Endothelial cell of umbilical vein (primary cell): ENCODE results near the gene SMURF2. TPM values are rescaled to one million over a fixed set of nuclear protein-coding genes. Genes with fewer than 3 reads are reported as not detected.

Source experiments
- BruUV-seq: library from RNA; stranded (reverse); fragments of 400-500 nt; replicated peaks from 2 replicates; lab custom pipeline; 2021; lab: Mats Ljungman, UMichigan
- CTCF ChIA-PET: fragments of 300-600, 350-600 bp; sonication (Branson Sonifier 250); formaldehyde crosslinking; loops from one replicate; lab custom pipeline; 2021; ENCODE audit warnings: antibody characterized with exemption, inconsistent platforms; lab: Charles Lee
- POLR2A ChIA-PET: fragments of 300-600, 350-600 bp; sonication (Branson Sonifier 250); formaldehyde crosslinking; loops from one replicate; lab custom pipeline; 2021; ENCODE audit warnings: antibody characterized with exemption, inconsistent platforms; lab: Charles Lee
- DNase-seq: peaks from one replicate; pipeline ENCODE4 v3.0.0-alpha.2; 2011; ENCODE audit warnings: low read depth, low spot score
- FAIRE-seq: peaks from 2 replicates; lab custom pipeline; 2011; peaks lifted over from hg19 to GRCh38; lab: Jason Lieb, UNC
- H2AFZ ChIP-seq: 2 replicates; pipeline ENCODE4 v1.6.0; 2012; ENCODE audit warnings: low read depth, low read length, control low read depth, inconsistent platforms
- H3K27ac ChIP-seq: 2 replicates; pipeline ENCODE4 v1.5.1; 2011; ENCODE audit warnings: low read depth, mild to moderate bottlenecking, control low read depth, low read length, moderate library complexity; ENCODE audit not compliant: insufficient read depth
- H3K27me3 ChIP-seq, 2 experiments: 2 replicates each; pipeline versions ENCODE4 v1.6.0 to v1.6.1; 2011; ENCODE audit warnings: low read length in 2 of 2, mixed read lengths in 1 of 2; ENCODE audit not compliant: control insufficient read depth in 2 of 2, insufficient read depth in 2 of 2
- H3K36me3 ChIP-seq, 2 experiments: 2 replicates in 1 of 2; 3 replicates in 1 of 2; pipeline ENCODE4 v1.5.1; 2011; ENCODE audit warnings: low read length in 2 of 2, mild to moderate bottlenecking in 1 of 2, moderate library complexity in 1 of 2; ENCODE audit not compliant: control insufficient read depth in 2 of 2, insufficient read depth in 2 of 2; ENCODE audit errors: extremely low read depth in 1 of 2
- H3K4me1 ChIP-seq: 3 replicates; pipeline ENCODE4 v1.5.1; 2011; ENCODE audit warnings: mild to moderate bottlenecking, low read length; ENCODE audit not compliant: control insufficient read depth, insufficient read depth; ENCODE audit errors: extremely low read depth
- H3K4me2 ChIP-seq: 2 replicates; pipeline ENCODE4 v1.6.1; 2011; ENCODE audit warnings: low read length, control low read depth, mixed read lengths; ENCODE audit not compliant: insufficient read depth
- H3K4me3 ChIP-seq, 3 experiments: fragments of 200-600 bp in 1 of 3; sonication (generic), shearing (Covaris generic) in 1 of 3; replicated peaks in 1 of 3; 2 replicates each; pipeline ENCODE4 v1.5.1; 2011 to 2016; ENCODE audit warnings: control low read depth in 3 of 3, low read length in 3 of 3, mild to moderate bottlenecking in 2 of 3, inconsistent platforms in 1 of 3, low read depth in 1 of 3, moderate library complexity in 1 of 3; ENCODE audit not compliant: insufficient read depth in 1 of 3
- H3K79me2 ChIP-seq: 2 replicates; pipeline ENCODE4 v1.6.0; 2012; ENCODE audit warnings: low read length, inconsistent platforms; ENCODE audit not compliant: control insufficient read depth, insufficient read depth
- H3K9ac ChIP-seq: replicated peaks from 2 replicates; pipeline ENCODE3; 2011; ENCODE audit warnings: low read length, control low read depth; ENCODE audit not compliant: insufficient read depth; ENCODE audit errors: extremely low read depth
- H3K9me1 ChIP-seq: replicated peaks from 3 replicates; pipeline ENCODE4 v1.6.0; 2011; ENCODE audit warnings: mild to moderate bottlenecking, low read length; ENCODE audit not compliant: control insufficient read depth, insufficient read depth; ENCODE audit errors: extremely low read depth
- H3K9me3 ChIP-seq: replicated peaks from 2 replicates; pipeline ENCODE4 v1.5.1; 2012; ENCODE audit warnings: low read length, inconsistent platforms; ENCODE audit not compliant: control insufficient read depth, insufficient read depth
- H4K20me1 ChIP-seq: replicated peaks from 2 replicates; pipeline ENCODE3; 2011; ENCODE audit warnings: mild to moderate bottlenecking, low read length; ENCODE audit not compliant: control insufficient read depth, insufficient read depth; ENCODE audit errors: extremely low read depth
- EZH2 ChIP-seq: IDR thresholded peaks from 2 replicates; pipeline ENCODE4 v1.6.1; 2012; ENCODE audit warnings: borderline replicate concordance, low read depth, mild to moderate bottlenecking, moderate library complexity, low read length, inconsistent platforms; ENCODE audit not compliant: severe bottlenecking
- FOS ChIP-seq: IDR thresholded peaks from 2 replicates; pipeline ENCODE4 v1.6.1; 2011; ENCODE audit warnings: mild to moderate bottlenecking, low read length, moderate library complexity, borderline replicate concordance; ENCODE audit not compliant: insufficient read depth
- GATA2 ChIP-seq: IDR thresholded peaks from 2 replicates; pipeline ENCODE4 v1.7.0; 2011; ENCODE audit warnings: low read depth, mild to moderate bottlenecking, moderate library complexity, mixed read lengths, low read length; ENCODE audit not compliant: insufficient read length, insufficient read depth
- JUN ChIP-seq: IDR thresholded peaks from 2 replicates; pipeline ENCODE4 v1.6.1; 2011; ENCODE audit warnings: borderline replicate concordance, low read depth; ENCODE audit not compliant: insufficient read length, insufficient read depth
- MYC ChIP-seq: IDR thresholded peaks from one replicate; pipeline ENCODE4 v1.6.1; 2011; ENCODE audit warnings: mild to moderate bottlenecking, low read depth, low read length
- POLR2A ChIP-seq: IDR thresholded peaks from 2 replicates; pipeline ENCODE4 v1.6.1; 2012; ENCODE audit warnings: low read depth, mild to moderate bottlenecking, control low read depth, low read length
- POLR2AphosphoS5 ChIP-seq: IDR thresholded peaks from 2 replicates; pipeline ENCODE4 v1.6.1; 2012; ENCODE audit warnings: low read depth, mild to moderate bottlenecking, control low read depth, low read length, moderate library complexity; ENCODE audit not compliant: insufficient read depth
- dilution Hi-C: fragments of 300-500 bp; cut with MboI; formaldehyde crosslinking; loops from one replicate; pipeline ENCODE4 v1.15.0; 2019; ENCODE audit warnings: low sequenced_read_pairs; ENCODE audit not compliant: extremely low pct_ligation_motif_present
- intact Hi-C: fragments of 100-400 bp; cut with micrococcal nuclease; formaldehyde crosslinking; loops from one replicate; pipeline ENCODE4 v1.10.0; 2022
- polyA plus RNA-seq, 4 experiments: library from polyadenylated mRNA; depleted of rRNA in 3 of 4; stranded (reverse) in 3 of 4; unstranded in 1 of 4; fragments of >200 nt; gene quantifications; 2 replicates each; pipeline versions ENCODE4 v1.2.1 to v1.2.3, GENCODE V29; 2011 to 2012; ENCODE audit warnings: missing spikeins in 1 of 4
- total RNA-seq: library from RNA; stranded (reverse); gene quantifications from 2 replicates; pipeline ENCODE4 v1.2.3, GENCODE V29; 2021
- TF ChIP-seq, protein P1 (sequence below): IDR thresholded peaks from 2 replicates; pipeline ENCODE4 v1.6.1; 2011; ENCODE audit not compliant: insufficient read depth, insufficient read length
- TF ChIP-seq, protein P2 (sequence below), 2 donors: IDR thresholded peaks; 1 replicate in 1 of 2; 2 replicates in 1 of 2; pipeline ENCODE4 v1.5.1; 2011; ENCODE audit warnings: low read length in 2 of 2, mild to moderate bottlenecking in 2 of 2, moderate library complexity in 2 of 2, control low read depth in 1 of 2, inconsistent platforms in 1 of 2, low read depth in 1 of 2; ENCODE audit not compliant: insufficient read depth in 1 of 2; ENCODE audit errors: extremely low read depth in 1 of 2

The SMURF2 gene
- total and polyA plus RNA-seq, 2 donors (not counting 3 experiments of a cell fraction or from before 2014, with no cell fraction given), result 32.9 to 105 TPM

DNA sequence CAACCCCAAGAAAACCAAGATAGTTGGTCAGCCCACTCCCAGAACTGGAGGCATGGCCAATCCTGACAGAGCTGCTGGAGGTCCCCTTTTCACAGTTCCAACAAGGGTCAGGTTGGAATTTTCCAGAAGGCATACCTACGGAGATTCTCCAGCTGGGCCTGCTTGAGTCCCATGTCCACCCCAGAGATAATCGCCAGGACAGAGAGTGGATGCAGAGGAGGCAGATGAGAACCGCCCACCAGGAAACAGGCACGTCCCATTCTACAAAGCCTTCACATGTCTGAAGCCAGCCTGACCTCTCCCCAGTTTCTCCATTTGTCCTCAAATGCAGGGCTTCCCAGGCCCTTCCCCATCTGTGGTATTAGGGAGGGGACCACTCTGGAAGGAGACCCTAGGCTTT is 47.4 kb upstream of the SMURF2 start:
- POLR2A ChIA-PET, result interaction anchor here (0.6 to 2.8 kb wide), 8 partner anchors 15 to 52 kb away, joined by 3 to 10 read pairs (median 4); partner anchors contain the start of gene SMURF2
- BruUV-seq, result TSS peak; percentile 47
- FAIRE-seq (peak; percentile 28), DNase-seq (no peak)
- Histone ChIP-seq H3K79me2 (peaks cover 2% of the 10 kb centered on the region), H3K9me1 (no peaks in the 10 kb centered on the region), H3K4me1 (peaks cover 57% of the 10 kb centered on the region), H3K4me2 (peak overlapping the region; percentile 22), H3K27ac (peak overlapping the region; percentile 99), H2AFZ (no peak overlapping the region), H3K36me3 (no peaks in the 10 kb centered on the region), H3K4me3 (no peak overlapping the region), H3K9me3 (no peaks in the 10 kb centered on the region), H3K9ac (peak overlapping the region; percentile 86), H3K27me3 (no peaks in the 10 kb centered on the region), H4K20me1 (no peaks in the 10 kb centered on the region)
- TF ChIP-seq, protein P1, sequence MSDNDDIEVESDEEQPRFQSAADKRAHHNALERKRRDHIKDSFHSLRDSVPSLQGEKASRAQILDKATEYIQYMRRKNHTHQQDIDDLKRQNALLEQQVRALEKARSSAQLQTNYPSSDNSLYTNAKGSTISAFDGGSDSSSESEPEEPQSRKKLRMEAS, result no peak
- TF ChIP-seq MYC, result no peak
- no peak for TF ChIP-seq POLR2AphosphoS5
- TF ChIP-seq, protein P2, sequence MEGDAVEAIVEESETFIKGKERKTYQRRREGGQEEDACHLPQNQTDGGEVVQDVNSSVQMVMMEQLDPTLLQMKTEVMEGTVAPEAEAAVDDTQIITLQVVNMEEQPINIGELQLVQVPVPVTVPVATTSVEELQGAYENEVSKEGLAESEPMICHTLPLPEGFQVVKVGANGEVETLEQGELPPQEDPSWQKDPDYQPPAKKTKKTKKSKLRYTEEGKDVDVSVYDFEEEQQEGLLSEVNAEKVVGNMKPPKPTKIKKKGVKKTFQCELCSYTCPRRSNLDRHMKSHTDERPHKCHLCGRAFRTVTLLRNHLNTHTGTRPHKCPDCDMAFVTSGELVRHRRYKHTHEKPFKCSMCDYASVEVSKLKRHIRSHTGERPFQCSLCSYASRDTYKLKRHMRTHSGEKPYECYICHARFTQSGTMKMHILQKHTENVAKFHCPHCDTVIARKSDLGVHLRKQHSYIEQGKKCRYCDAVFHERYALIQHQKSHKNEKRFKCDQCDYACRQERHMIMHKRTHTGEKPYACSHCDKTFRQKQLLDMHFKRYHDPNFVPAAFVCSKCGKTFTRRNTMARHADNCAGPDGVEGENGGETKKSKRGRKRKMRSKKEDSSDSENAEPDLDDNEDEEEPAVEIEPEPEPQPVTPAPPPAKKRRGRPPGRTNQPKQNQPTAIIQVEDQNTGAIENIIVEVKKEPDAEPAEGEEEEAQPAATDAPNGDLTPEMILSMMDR (IDR thresholded peaks at IDR 0.05; ENCODE audit: extremely low read depth in 1 of 2, insufficient read depth in 1 of 2, low read depth in 1 of 2, low read length in 2 of 2), result no peak
- no peak for TF ChIP-seq POLR2A
- no peak for TF ChIP-seq GATA2
- TF ChIP-seq JUN, result no peak
- no peak for TF ChIP-seq EZH2
- TF ChIP-seq FOS, result no peak
- dilution Hi-C loops, result no loop called here
- CTCF ChIA-PET, result interaction anchor here (1.1 to 4.8 kb wide), 6 partner anchors 16 to 60 kb away, joined by 3 to 31 read pairs (median 10); no protein-coding TSS in a partner anchor
- intact Hi-C loops, result no loop called here
